PC-9 (cell line): Measurements from ENCODE around the gene TFCP2L1.

ENCODE experiments used
- EZH2 ChIP-seq: fragments of 200-600 bp; sonication (generic); IDR thresholded peaks from 2 replicates; pipeline ENCODE4 v1.8.0; 2017; ENCODE audit warnings: antibody characterized with exemption, low read depth
- TF ChIP-seq, protein P1 (sequence below): fragments of 200-600 bp; sonication (generic); conservative IDR thresholded peaks from 2 replicates; pipeline ENCODE4 v1.6.1; 2017; ENCODE audit warnings: mixed run types, antibody characterized with exemption, mild to moderate bottlenecking, moderate library complexity

DNA sequence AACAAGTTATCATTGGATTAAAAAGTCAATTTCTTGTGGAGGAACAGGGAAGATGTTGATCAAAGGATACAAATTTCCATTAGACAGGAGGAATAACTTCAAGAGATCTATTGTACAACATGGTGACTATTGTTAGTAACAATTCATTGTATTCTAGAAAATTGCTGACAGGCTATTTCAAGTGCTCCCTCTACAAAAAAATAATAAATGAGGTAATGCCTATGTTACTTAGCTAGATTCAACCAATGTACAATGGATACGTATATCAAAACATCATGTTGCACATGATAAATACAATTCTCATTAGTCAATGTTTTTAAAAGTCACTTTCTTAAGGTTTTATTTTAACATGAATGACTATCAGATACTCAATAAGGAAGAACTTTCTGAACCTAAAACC is 33.5 kb downstream of the TFCP2L1 start:
- TF ChIP-seq, protein P1, sequence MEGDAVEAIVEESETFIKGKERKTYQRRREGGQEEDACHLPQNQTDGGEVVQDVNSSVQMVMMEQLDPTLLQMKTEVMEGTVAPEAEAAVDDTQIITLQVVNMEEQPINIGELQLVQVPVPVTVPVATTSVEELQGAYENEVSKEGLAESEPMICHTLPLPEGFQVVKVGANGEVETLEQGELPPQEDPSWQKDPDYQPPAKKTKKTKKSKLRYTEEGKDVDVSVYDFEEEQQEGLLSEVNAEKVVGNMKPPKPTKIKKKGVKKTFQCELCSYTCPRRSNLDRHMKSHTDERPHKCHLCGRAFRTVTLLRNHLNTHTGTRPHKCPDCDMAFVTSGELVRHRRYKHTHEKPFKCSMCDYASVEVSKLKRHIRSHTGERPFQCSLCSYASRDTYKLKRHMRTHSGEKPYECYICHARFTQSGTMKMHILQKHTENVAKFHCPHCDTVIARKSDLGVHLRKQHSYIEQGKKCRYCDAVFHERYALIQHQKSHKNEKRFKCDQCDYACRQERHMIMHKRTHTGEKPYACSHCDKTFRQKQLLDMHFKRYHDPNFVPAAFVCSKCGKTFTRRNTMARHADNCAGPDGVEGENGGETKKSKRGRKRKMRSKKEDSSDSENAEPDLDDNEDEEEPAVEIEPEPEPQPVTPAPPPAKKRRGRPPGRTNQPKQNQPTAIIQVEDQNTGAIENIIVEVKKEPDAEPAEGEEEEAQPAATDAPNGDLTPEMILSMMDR: no peak
- no peak for TF ChIP-seq EZH2
